GM12878 (cell line): ENCODE data around the gene C1orf21. TPM values are rescaled to one million over a fixed set of nuclear protein-coding genes. Genes with fewer than 3 reads are reported as not detected.

Source experiments
- ATAC-seq: fragments of 200-7000 bp; cut with Tn5 transposase; 3 replicates; pipeline ENCODE4 v1.9.1; 2020; ENCODE audit warnings: mild to moderate bottlenecking, moderate library complexity
- BruUV-seq: library from RNA; stranded (reverse); fragments of 400-500 nt; replicated peaks from 2 replicates; lab custom pipeline; 2021; lab: Mats Ljungman, UMichigan
- CTCF ChIA-PET: fragments of 300-600 bp; sonication (Branson Sonifier 250); formaldehyde crosslinking; extraction: SDS; loops from one replicate; lab custom pipeline; 2021; ENCODE audit warnings: inconsistent platforms; lab: Yijun Ruan, JAX
- POLR2A ChIA-PET: fragments of 350-600 bp; formaldehyde crosslinking; extraction: SDS; loops from one replicate; lab custom pipeline; 2021; ENCODE audit warnings: inconsistent platforms; lab: Charles Lee
- RAD21 ChIA-PET: fragments of 300-600 bp; sonication (Branson Sonifier 250); formaldehyde crosslinking; loops from one replicate; lab custom pipeline; 2023; ENCODE audit warnings: antibody characterized with exemption; ENCODE audit not compliant: unreplicated experiment; lab: Charles Lee
- SMC1A ChIA-PET: fragments of 300-600 bp; sonication (Branson Sonifier 250); formaldehyde crosslinking; loops from one replicate; lab custom pipeline; 2023; ENCODE audit not compliant: unreplicated experiment, uncharacterized antibody; lab: Charles Lee
- DNase-seq: peaks from one replicate; pipeline ENCODE4 v3.0.0-alpha.2; 2011; ENCODE audit warnings: low read depth, low spot score
- FAIRE-seq: peaks from 3 replicates; lab custom pipeline; 2011; peaks lifted over from hg19 to GRCh38; lab: Jason Lieb, UNC
- H2AFZ ChIP-seq: 2 replicates; pipeline ENCODE4 v1.6.0; 2011; ENCODE audit warnings: low read depth, low read length, control low read depth; ENCODE audit not compliant: control insufficient read depth
- H3K27ac ChIP-seq: 2 replicates; pipeline ENCODE4 v1.5.1; 2011; ENCODE audit warnings: control low read depth; ENCODE audit not compliant: control insufficient read depth, insufficient read depth
- H3K27me3 ChIP-seq, 2 experiments: replicated peaks in 1 of 2; 2 replicates each; pipeline versions ENCODE4 v1.6.0 to v1.6.1; 2011; ENCODE audit warnings: low read length in 1 of 2; ENCODE audit not compliant: control insufficient read depth in 2 of 2, insufficient read depth in 2 of 2
- H3K36me3 ChIP-seq, 2 experiments: 2 replicates each; pipeline ENCODE4 v1.5.1; 2011; ENCODE audit warnings: low read length in 1 of 2; ENCODE audit not compliant: control insufficient read depth in 2 of 2, insufficient read depth in 2 of 2
- H3K4me1 ChIP-seq: 2 replicates; pipeline ENCODE4 v1.6.1; 2011; ENCODE audit warnings: mild to moderate bottlenecking, low read length, moderate library complexity, mixed read lengths; ENCODE audit not compliant: control insufficient read depth, insufficient read depth
- H3K4me2 ChIP-seq: 2 replicates; pipeline ENCODE4 v1.6.0; 2011; ENCODE audit warnings: control low read depth; ENCODE audit not compliant: control insufficient read depth, insufficient read depth
- H3K4me3 ChIP-seq: fragments of 200-600 bp; sonication (generic); 2 replicates; pipeline ENCODE4 v1.5.1; 2016
- H3K79me2 ChIP-seq: 2 replicates; pipeline ENCODE4 v1.6.0; 2011; ENCODE audit warnings: low read length; ENCODE audit not compliant: control insufficient read depth, insufficient read depth
- H3K9ac ChIP-seq: 2 replicates; pipeline ENCODE4 v1.8.0; 2011; ENCODE audit warnings: low read length, control low read depth, mixed read lengths; ENCODE audit not compliant: control insufficient read depth, insufficient read depth
- H3K9me3 ChIP-seq: replicated peaks from 3 replicates; pipeline ENCODE4 v1.5.1; 2011; ENCODE audit warnings: mild to moderate bottlenecking, low read length; ENCODE audit not compliant: control insufficient read depth, insufficient read depth
- H4K20me1 ChIP-seq: 2 replicates; pipeline ENCODE4 v1.6.0; 2011; ENCODE audit not compliant: control insufficient read depth, insufficient read depth
- ATF3 ChIP-seq: IDR thresholded peaks from 2 replicates; pipeline ENCODE4 v1.6.1; 2011; ENCODE audit warnings: low read depth, mild to moderate bottlenecking, low read length, moderate library complexity, borderline replicate concordance; ENCODE audit errors: extremely low read depth
- CHD1 ChIP-seq: IDR thresholded peaks from 2 replicates; pipeline ENCODE4 v1.6.1; 2012; ENCODE audit warnings: low read depth, low read length, improper control_type of control experiment
- CREM ChIP-seq: IDR thresholded peaks from 2 replicates; pipeline ENCODE4 v1.6.1; 2014; ENCODE audit warnings: antibody characterized with exemption, low read depth
- EP300 ChIP-seq, 2 experiments: fragments of 150-350 bp in 1 of 2; IDR thresholded peaks; 2 replicates each; pipeline ENCODE4 v1.6.1; 2011 to 2012; ENCODE audit warnings: low read depth in 2 of 2, low read length in 2 of 2, borderline replicate concordance in 1 of 2, improper control_type of control experiment in 1 of 2, inconsistent platforms in 1 of 2; ENCODE audit not compliant: control insufficient read depth in 1 of 2
- ESRRA ChIP-seq: IDR thresholded peaks from 2 replicates; pipeline ENCODE4 v1.6.1; 2012; ENCODE audit warnings: mild to moderate bottlenecking, low read length, improper control_type of control experiment
- EZH2 ChIP-seq: IDR thresholded peaks from 2 replicates; pipeline ENCODE4 v1.6.1; 2012; ENCODE audit warnings: low read depth, mild to moderate bottlenecking, control low read depth, inconsistent platforms, low read length, borderline replicate concordance; ENCODE audit not compliant: control insufficient read depth
- FOXK2 ChIP-seq: fragments of 450-650 bp; IDR thresholded peaks from 2 replicates; pipeline ENCODE4 v1.6.1; 2017; ENCODE audit warnings: mild to moderate bottlenecking, moderate library complexity
- HCFC1 ChIP-seq: fragments of 150-350 bp; IDR thresholded peaks from 2 replicates; pipeline ENCODE4 v1.6.1; 2014; ENCODE audit warnings: low read length
- JUNB ChIP-seq: IDR thresholded peaks from 2 replicates; pipeline ENCODE4 v1.6.1; 2016; ENCODE audit warnings: antibody characterized with exemption, mild to moderate bottlenecking
- MEF2A ChIP-seq: IDR thresholded peaks from 2 replicates; pipeline ENCODE4 v1.6.1; 2011; ENCODE audit warnings: low read depth, mild to moderate bottlenecking, low read length, moderate library complexity; ENCODE audit not compliant: insufficient read depth
- NBN ChIP-seq: fragments of 450-650 bp; IDR thresholded peaks from 2 replicates; pipeline ENCODE4 v1.6.1; 2016
- PBX3 ChIP-seq: IDR thresholded peaks from 2 replicates; pipeline ENCODE4 v1.6.1; 2011; ENCODE audit warnings: mild to moderate bottlenecking, low read depth, low read length, moderate library complexity; ENCODE audit not compliant: insufficient replicate concordance
- PKNOX1 ChIP-seq: fragments of 450-650 bp; IDR thresholded peaks from 2 replicates; pipeline ENCODE4 v1.6.1; 2016; ENCODE audit warnings: mild to moderate bottlenecking
- PRDM15 ChIP-seq: fragments of 450-650 bp; formaldehyde crosslinking; IDR thresholded peaks from 2 replicates; pipeline ENCODE4 v1.4.0; 2020; ENCODE audit warnings: mild to moderate bottlenecking, moderate library complexity
- RAD51 ChIP-seq: fragments of 450-650 bp; IDR thresholded peaks from 2 replicates; pipeline ENCODE4 v1.6.1; 2016; ENCODE audit warnings: moderate library complexity, mild to moderate bottlenecking, inconsistent platforms
- RBBP5 ChIP-seq: fragments of 200-600 bp; sonication (generic); conservative IDR thresholded peaks from 2 replicates; pipeline ENCODE4 v1.6.1; 2016
- RCOR1 ChIP-seq: conservative IDR thresholded peaks from 2 replicates; pipeline ENCODE4 v1.6.1; 2012; ENCODE audit warnings: low read depth, low read length, improper control_type of control experiment
- RUNX3 ChIP-seq: IDR thresholded peaks from 2 replicates; pipeline ENCODE4 v1.6.1; 2012; ENCODE audit warnings: low read length, inconsistent platforms
- SIN3A ChIP-seq: IDR thresholded peaks from 2 replicates; pipeline ENCODE4 v1.6.1; 2012; ENCODE audit warnings: low read depth, low read length, improper control_type of control experiment
- YY1 ChIP-seq: IDR thresholded peaks from 2 replicates; pipeline ENCODE4 v1.6.1; 2011; ENCODE audit warnings: low read depth, mild to moderate bottlenecking, low read length
- WGBS: methylation state at CpG from one replicate; pipeline ENCODE4 v1.1.6; 2016; ENCODE audit warnings: low lambda C conversion rate; ENCODE audit not compliant: insufficient replicate concordance, insufficient coverage; ENCODE audit errors: missing lambda C conversion rate; 5-methylcytosine and 5-hydroxymethylcytosine counted together
- in situ Hi-C: fragments of 300-500 bp; cut with MboI; formaldehyde crosslinking; loops from 9 replicates; pipeline ENCODE4 v1.14.3; 2018; ENCODE audit warnings: mixed read lengths
- intact Hi-C: fragments of 100-400 bp; cut with micrococcal nuclease; formaldehyde crosslinking; loops from one replicate; pipeline ENCODE4 v1.14.2; 2022; ENCODE audit not compliant: unreplicated experiment
- polyA plus RNA-seq, 11 experiments: library from polyadenylated mRNA; depleted of rRNA in 4 of 11; unstranded in 6 of 11; stranded (reverse) in 5 of 11; fragments of >200 nt; fragmentation: Nextera tagmentation in 4 of 11; fragmentation: Illumina TruSeq in 1 of 11; extraction: Ambion mirVana in 4 of 11; extraction: Trizol in 1 of 11; gene quantifications; 1 replicate in 1 of 11; 2 replicates in 10 of 11; pipeline versions ENCODE4 v1.2.1 to v1.2.3, GENCODE V29; 2011 to 2016; ENCODE audit warnings: inconsistent platforms in 2 of 11, missing spikeins in 2 of 11, low read depth in 1 of 11
- total RNA-seq, 4 experiments: library from RNA; depleted of rRNA in 3 of 4; stranded (reverse); fragments of >200 nt in 3 of 4; fragmentation: Illumina TruSeq in 1 of 4; extraction: Trizol in 1 of 4; gene quantifications; 2 replicates each; pipeline versions ENCODE4 v1.2.1 to v1.2.3, GENCODE V29; 2013 to 2021

Gene C1orf21
- total and polyA plus RNA-seq, 10 of the 15 experiments (the other 5 are each of a cell fraction or from before 2014, with no cell fraction given), result 0.03 to 1.6 (median 0.17) TPM; not detected in 3

- H3K9me3 ChIP-seq, result no peaks in the 10 kb centered on the region; the same call in 1 of the 3 replicates
- RAD21 ChIA-PET, result no interaction called here
- intact Hi-C loops (no loop called here), in situ Hi-C loops (no loop called here)
- FAIRE-seq (peak; percentile 79), DNase-seq (peak; percentile 57), ATAC-seq (peak; percentile 55)
- WGBS, result 2% methylated on average over 7 of the region's 7 CpGs
- no peaks in the 10 kb centered on the region for H3K79me2 ChIP-seq
- POLR2A ChIA-PET, result interaction anchor here (0.6 kb wide), 1 partner anchor 292 kb away, joined by 6 read pairs; no protein-coding TSS in a partner anchor
- H4K20me1 ChIP-seq, result no peaks in the 10 kb centered on the region
- no TSS peak for BruUV-seq
- peak overlapping the region; percentile 74 for H3K27ac ChIP-seq
- H3K9ac ChIP-seq, result peak overlapping the region; percentile 57
- SMC1A ChIA-PET, result no interaction called here
- no peaks in the 10 kb centered on the region for H3K27me3 ChIP-seq
- peak overlapping the region; percentile 80 for H3K4me2 ChIP-seq
- H3K36me3 ChIP-seq, result no peaks in the 10 kb centered on the region
- H3K4me3 ChIP-seq, result peak overlapping the region; percentile 50; the same call in 1 of the 2 replicates
- CTCF ChIA-PET, result no interaction called here
- peak overlapping the region; percentile 21; the same call in 1 of the 2 replicates for H2AFZ ChIP-seq
- peaks cover 30% of the 10 kb centered on the region for H3K4me1 ChIP-seq
- no peak for TF ChIP-seq CHD1
- no peak for TF ChIP-seq PRDM15 (CRISPR knock-in tag)
- peak; percentile 15; the same call in 1 of the 2 replicates for TF ChIP-seq CREM
- no peak for TF ChIP-seq YY1
- TF ChIP-seq PKNOX1, result peak; percentile 67
- no peak for TF ChIP-seq HCFC1
- TF ChIP-seq SIN3A, result no peak
- no peak for TF ChIP-seq ATF3
- TF ChIP-seq EZH2, result no peak
- TF ChIP-seq PBX3, result no peak
- TF ChIP-seq RAD51, result no peak
- TF ChIP-seq RUNX3, result peak; percentile 35; the same call in 1 of the 2 replicates
- TF ChIP-seq EP300 (IDR thresholded peaks at IDR 0.05; ENCODE audit: borderline replicate concordance in 1 of 2, control insufficient read depth in 1 of 2, low read depth in 2 of 2, low read length in 2 of 2), result no peak
- no peak for TF ChIP-seq RCOR1
- TF ChIP-seq NBN, result no peak
- no peak for TF ChIP-seq RBBP5
- no peak for TF ChIP-seq ESRRA
- TF ChIP-seq JUNB, result peak; percentile 19; the same call in 1 of the 2 replicates
- peak; percentile 98 for TF ChIP-seq MEF2A
- no peak for TF ChIP-seq FOXK2
These were observed 262.6 kb downstream of the C1orf21 start for GRCh38 chr1:184649451-184649888.
